ENCODE results near the gene KCND3. TPM values are rescaled to one million over a fixed set of nuclear protein-coding genes. Genes with fewer than 3 reads are reported as not detected.

Gene KCND3
- total and polyA plus RNA-seq, 5 experiments from 2014 or later: 0.02 to 0.13 (median 0.06) TPM; not detected in 2

DNA sequence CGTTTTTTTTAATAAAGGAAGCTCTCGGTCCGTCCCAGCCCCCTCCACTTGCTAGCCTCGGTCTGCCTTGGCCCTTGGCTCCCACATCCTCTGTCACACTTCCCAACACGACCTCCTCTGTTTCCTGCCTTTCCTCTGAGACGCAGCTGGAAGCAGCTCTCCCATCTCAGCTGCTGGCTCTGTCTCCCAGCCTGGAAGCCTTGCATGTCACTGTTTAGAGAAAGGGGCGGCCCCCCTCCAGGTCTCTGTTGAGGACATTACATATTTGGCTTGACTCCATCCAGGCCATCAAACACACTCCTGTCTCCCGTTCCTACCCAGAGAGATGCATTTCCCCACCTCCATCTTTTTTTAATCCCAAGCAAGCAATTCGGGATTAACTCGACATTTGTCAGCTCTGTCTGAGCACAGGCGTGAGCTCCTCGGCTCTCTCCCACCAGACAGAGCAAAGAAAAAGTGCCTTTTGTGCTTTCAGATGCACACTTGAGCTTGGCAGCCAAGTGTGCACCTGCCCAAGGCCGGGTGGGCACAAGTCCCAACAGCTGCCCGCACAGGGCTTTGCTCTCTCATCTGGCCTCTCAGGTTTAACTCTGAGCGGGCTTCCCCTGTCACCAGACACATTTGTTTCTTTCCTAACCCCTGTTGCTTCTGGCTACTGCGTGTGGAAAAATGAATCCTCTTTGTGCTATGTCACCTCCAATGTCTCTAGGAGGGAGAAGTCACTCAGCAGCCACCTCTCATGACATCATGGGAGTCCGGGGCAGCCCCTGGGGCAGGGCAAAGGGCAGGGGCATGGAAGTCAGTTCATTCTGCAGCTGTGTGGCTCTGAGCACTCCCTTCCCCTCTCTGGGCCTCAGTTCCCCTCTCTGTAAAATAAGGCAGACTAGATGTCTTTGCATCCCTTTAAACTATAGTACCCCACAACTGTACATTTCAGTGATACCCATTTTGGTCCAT is 108.3 kb downstream of the KCND3 start:
- POLR2A ChIA-PET: no interaction called here
- H3K27me3 Mint-ChIP-seq: peaks cover 18 to 90% (median 51%) of the 10 kb centered on the region in 5 donors
- H3K27ac Mint-ChIP-seq: peak overlapping the region in 1 of 10 donors; percentile 36
- H3K9me3 Mint-ChIP-seq: no peaks in the 10 kb centered on the region
- DNase-seq (no peak), ATAC-seq (no peak)
- H3K36me3 Mint-ChIP-seq: no peaks in the 10 kb centered on the region
- H3K4me3 Mint-ChIP-seq: no peak overlapping the region
- peaks cover 0 to 2% (median 0%) of the 10 kb centered on the region in 4 donors for H3K4me1 Mint-ChIP-seq

DNA sequence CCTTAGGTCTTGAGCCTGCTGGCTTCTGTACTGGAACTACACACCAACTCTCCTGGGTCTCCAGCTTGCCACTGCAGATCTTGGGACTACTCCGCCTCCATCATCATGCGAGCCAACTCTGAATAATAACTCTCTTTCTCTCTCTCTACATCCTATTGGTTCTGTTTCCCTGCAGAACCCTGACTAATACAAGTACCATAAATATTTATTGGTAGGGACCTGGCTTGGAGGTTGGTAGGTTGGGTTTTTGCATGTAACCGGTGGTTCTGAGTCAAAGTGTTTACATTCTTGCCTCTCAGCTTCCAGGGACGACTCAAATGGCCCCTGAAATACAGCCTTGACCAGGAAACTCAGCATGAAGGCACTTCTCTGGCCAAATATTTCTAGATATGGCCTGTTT is 110.4 kb downstream of the KCND3 start:
- Mint-ChIP-seq H3K9me3 (no peaks in the 10 kb centered on the region), H3K4me3 (no peak overlapping the region), H3K27ac (no peak overlapping the region), H3K4me1 (peaks cover 0 to 2% (median 0%) of the 10 kb centered on the region in 4 donors), H3K27me3 (peaks cover 23 to 74% (median 47%) of the 10 kb centered on the region in 5 donors), H3K36me3 (no peaks in the 10 kb centered on the region)
- DNase-seq (no peak), ATAC-seq (no peak)
- POLR2A ChIA-PET: no interaction called here

DNA sequence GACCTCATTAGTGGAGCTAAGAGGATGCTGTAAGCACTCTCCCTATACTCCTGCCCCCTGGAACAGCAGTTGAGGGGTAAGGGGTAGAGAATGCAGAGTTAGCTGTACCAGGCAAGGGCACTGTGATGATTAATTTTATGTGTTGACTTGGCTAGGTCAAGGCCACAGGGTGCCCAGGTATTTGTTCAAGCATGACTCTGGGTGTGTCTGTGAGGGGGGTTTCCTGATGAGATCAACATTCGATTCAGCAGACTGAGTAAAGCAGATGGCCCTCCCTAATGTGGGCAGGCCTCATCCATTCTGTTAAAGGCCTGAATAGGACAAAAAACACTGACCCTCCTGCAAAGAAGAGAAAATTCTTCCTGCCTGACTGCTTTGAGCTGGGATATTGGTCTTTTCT is 110.8 kb downstream of the KCND3 start:
- Mint-ChIP-seq H3K4me3 (no peak overlapping the region), H3K36me3 (no peaks in the 10 kb centered on the region), H3K4me1 (peaks cover 0 to 2% (median 0%) of the 10 kb centered on the region in 4 donors), H3K27ac (no peak overlapping the region), H3K9me3 (no peaks in the 10 kb centered on the region), H3K27me3 (peaks cover 23 to 70% (median 43%) of the 10 kb centered on the region in 5 donors)
- DNase-seq: no peak
- POLR2A ChIA-PET: no interaction called here
- ATAC-seq: no peak

DNA sequence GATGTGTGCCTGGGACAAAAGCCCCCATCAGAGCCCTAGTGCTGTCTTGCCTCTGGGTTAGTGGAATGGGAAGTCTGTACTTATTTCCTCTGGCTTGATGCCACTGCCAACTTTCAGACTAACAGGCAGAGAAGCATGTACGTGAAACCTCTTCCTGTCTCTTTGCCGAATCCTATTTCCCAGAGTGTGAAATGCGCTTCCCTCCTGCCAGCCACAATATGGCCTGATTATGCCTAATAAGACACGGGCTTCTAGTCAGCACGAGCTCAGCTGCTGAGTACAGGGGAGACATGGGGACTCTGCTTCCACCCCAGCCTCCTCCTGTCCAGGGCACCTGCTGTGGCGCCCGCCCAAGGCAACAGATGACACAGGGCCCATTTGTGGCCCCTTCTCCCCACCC is 111.4 kb downstream of the KCND3 start:
- ATAC-seq (no peak), DNase-seq (no peak)
- H3K9me3 Mint-ChIP-seq: no peaks in the 10 kb centered on the region
- POLR2A ChIA-PET: no interaction called here
- no peak overlapping the region for H3K27ac Mint-ChIP-seq
- H3K4me3 Mint-ChIP-seq: no peak overlapping the region
- H3K36me3 Mint-ChIP-seq: no peaks in the 10 kb centered on the region
- peaks cover 23 to 65% (median 41%) of the 10 kb centered on the region in 5 donors for H3K27me3 Mint-ChIP-seq
- peaks cover 0 to 2% (median 0%) of the 10 kb centered on the region in 4 donors for H3K4me1 Mint-ChIP-seq

DNA sequence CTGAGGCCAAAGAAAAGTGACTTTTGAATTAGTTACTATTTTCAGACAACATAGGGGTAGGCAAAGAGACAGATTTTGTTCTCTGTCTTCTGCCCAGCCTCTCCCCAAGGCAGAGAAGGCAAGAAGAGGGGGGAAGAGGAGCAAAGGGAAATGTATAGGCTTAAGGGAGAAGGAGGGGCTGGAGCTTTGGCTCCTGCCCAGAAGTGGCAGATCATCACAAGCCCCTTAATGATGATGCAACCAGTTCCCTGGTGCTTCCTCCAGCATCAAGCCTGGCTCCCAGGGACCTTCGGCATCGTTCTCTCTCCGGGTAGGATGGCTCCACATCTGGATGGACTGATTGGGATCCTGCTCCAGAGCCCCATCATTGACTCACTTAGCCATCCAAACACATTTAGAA is 112.8 kb downstream of the KCND3 start:
- Mint-ChIP-seq H3K27ac (no peak overlapping the region), H3K27me3 (peaks cover 17 to 50% (median 31%) of the 10 kb centered on the region in 5 donors), H3K4me3 (no peak overlapping the region), H3K4me1 (peaks cover 0 to 2% (median 0%) of the 10 kb centered on the region in 4 donors), H3K9me3 (no peaks in the 10 kb centered on the region), H3K36me3 (no peaks in the 10 kb centered on the region)
- no peak for DNase-seq
- POLR2A ChIA-PET: no interaction called here
- no peak for ATAC-seq

DNA sequence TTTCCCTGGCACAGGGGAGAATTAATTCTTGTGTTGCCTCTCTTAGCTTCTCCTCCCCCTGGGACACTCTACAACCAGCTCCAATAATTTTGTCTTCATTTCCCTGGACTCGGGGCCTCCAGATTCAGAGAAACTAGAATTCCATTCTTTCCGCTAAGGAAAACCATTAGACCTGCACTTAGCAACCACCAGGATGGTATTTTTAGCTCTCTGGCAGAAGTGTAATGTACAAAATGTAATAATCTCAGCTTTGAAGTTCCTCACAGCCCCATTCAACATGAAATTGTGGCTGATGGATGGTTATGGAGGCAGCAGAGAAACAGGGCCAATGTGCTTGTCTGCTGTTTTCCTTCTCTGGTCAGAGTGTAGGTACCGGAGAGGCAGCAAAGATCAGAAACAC is 113.8 kb downstream of the KCND3 start:
- H3K27ac Mint-ChIP-seq: no peak overlapping the region
- H3K4me1 Mint-ChIP-seq: peaks cover 0 to 2% (median 0%) of the 10 kb centered on the region in 4 donors
- no peak overlapping the region for H3K4me3 Mint-ChIP-seq
- POLR2A ChIA-PET: no interaction called here
- ATAC-seq (no peak), DNase-seq (no peak)
- peaks cover 16 to 40% (median 25%) of the 10 kb centered on the region in 5 donors for H3K27me3 Mint-ChIP-seq
- no peaks in the 10 kb centered on the region for H3K9me3 Mint-ChIP-seq
- no peaks in the 10 kb centered on the region for H3K36me3 Mint-ChIP-seq

DNA sequence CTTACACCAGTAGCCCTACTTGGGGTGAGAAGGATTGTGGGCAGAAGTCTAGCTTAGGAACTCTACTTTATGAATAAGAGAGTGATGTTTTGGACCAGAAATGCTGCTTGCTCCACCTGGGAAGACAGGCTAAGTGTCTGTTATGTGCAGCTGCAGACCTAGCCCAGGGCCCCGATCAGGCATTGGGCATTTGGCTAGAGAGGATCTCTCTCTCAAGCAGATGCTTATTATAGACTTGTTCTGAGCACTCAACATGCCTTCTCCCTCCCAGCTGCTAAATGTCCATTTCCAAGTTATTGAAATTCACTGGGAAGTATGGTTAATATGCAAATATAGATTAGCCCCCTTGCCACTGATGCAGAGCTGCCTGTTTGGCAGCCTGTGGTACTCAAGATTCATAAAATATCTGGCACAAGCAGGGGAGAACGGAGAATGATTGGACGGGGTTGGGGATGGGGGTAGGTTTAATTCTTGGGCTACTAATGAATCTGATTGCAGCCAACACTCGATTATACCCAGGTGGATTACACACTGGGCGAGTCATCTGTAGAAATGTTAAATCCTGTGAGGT is 115.9 kb downstream of the KCND3 start:
- no peak overlapping the region for H3K4me3 Mint-ChIP-seq
- H3K36me3 Mint-ChIP-seq: no peaks in the 10 kb centered on the region
- H3K9me3 Mint-ChIP-seq: no peaks in the 10 kb centered on the region
- no peaks in the 10 kb centered on the region for H3K4me1 Mint-ChIP-seq
- no peak for ATAC-seq
- POLR2A ChIA-PET: interaction anchor here (0.7 kb wide), 1 partner anchor 36 kb away, joined by 3 read pairs; no protein-coding TSS in a partner anchor
- H3K27ac Mint-ChIP-seq: no peak overlapping the region
- peaks cover 12 to 28% (median 22%) of the 10 kb centered on the region in 5 donors for H3K27me3 Mint-ChIP-seq
- no peak for DNase-seq

DNA sequence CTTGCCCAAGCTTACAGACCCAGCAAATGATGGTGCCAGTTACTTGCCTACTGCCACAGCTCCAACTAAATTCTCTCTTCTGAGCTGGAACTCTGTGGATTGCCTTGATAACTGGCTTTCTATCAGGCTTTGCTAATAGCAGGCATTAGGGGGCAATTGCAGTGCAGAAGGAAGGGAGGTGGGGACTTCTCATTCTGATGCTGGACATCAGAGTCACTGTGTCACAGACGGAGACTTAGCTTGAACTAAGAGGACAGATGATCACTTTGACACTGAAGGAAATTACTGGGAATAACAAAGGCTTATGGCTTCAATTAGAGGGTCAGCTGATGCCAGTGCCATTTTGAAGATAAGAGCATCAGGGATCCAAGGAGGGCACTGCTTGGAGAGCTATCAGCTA is 119.3 kb downstream of the KCND3 start:
- H3K36me3 Mint-ChIP-seq: no peaks in the 10 kb centered on the region
- DNase-seq: no peak
- H3K4me1 Mint-ChIP-seq: peaks cover 0 to under 1% (median 0%) of the 10 kb centered on the region in 4 donors
- H3K9me3 Mint-ChIP-seq: no peaks in the 10 kb centered on the region
- H3K4me3 Mint-ChIP-seq: no peak overlapping the region
- ATAC-seq: no peak
- no peak overlapping the region for H3K27ac Mint-ChIP-seq
- POLR2A ChIA-PET: no interaction called here
- H3K27me3 Mint-ChIP-seq: peaks cover 0 to 9% (median 5%) of the 10 kb centered on the region in 5 donors

DNA sequence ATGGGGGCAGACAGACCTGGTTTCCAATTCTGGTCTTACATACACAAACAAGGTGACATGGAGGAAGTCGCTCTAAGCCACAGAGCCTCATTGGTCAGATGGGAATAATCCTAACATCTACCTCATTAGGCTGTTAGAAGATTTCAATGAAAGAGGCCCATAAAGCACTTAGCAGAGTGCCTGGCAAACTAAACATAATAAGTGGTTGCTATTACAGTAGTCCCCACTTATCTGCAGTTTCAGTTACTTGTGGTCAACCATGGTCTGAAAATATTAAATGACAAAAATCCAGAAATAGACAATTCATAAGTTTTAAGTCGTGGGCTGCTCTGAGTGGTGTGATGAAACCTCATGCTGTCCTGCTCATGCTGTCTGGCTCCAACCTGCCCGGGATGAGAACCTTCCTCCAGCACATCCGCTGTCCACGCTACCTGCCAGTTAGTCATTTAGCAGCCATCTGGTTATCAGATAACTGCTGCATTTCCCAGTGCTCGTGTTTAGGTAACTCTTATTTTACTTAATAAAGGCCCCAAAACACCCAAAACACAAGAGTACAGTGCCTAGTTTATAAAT is 121.5 kb downstream of the KCND3 start:
- H3K27ac Mint-ChIP-seq: no peak overlapping the region
- H3K36me3 Mint-ChIP-seq: no peaks in the 10 kb centered on the region
- H3K4me3 Mint-ChIP-seq: no peak overlapping the region
- no peak for DNase-seq
- H3K9me3 Mint-ChIP-seq: no peaks in the 10 kb centered on the region
- peaks cover 8 to 22% (median 11%) of the 10 kb centered on the region in 5 donors for H3K27me3 Mint-ChIP-seq
- no peak for ATAC-seq
- H3K4me1 Mint-ChIP-seq: peaks cover 3 to 10% (median 7%) of the 10 kb centered on the region in 4 donors
- POLR2A ChIA-PET: no interaction called here

DNA sequence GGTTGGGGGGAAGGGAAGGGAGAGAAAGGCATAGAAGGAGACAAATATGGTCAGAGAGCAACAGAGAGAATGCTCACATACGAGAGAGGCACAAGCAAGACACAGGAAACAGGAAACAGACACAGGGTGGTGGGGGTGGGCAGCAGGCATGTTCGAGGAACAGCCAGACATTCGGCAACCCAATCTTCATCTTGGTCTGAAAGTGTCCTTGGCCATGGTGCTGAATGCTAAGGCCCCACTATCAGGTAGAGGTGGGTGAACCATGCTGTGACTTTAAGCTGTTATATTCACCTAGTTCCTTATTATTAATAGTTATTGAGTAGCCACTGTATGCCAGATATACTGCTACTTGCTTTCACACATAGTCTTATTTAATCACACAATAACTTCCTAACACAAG is 124.6 kb downstream of the KCND3 start:
- peaks cover 18 to 50% (median 20%) of the 10 kb centered on the region in 5 donors for H3K27me3 Mint-ChIP-seq
- H3K9me3 Mint-ChIP-seq: no peaks in the 10 kb centered on the region
- POLR2A ChIA-PET: no interaction called here
- peaks cover 3 to 10% (median 7%) of the 10 kb centered on the region in 4 donors for H3K4me1 Mint-ChIP-seq
- no peak overlapping the region for H3K27ac Mint-ChIP-seq
- H3K4me3 Mint-ChIP-seq: no peak overlapping the region
- DNase-seq: peak in 1 of 10 donors; percentile 7
- ATAC-seq: no peak
- no peaks in the 10 kb centered on the region for H3K36me3 Mint-ChIP-seq

DNA sequence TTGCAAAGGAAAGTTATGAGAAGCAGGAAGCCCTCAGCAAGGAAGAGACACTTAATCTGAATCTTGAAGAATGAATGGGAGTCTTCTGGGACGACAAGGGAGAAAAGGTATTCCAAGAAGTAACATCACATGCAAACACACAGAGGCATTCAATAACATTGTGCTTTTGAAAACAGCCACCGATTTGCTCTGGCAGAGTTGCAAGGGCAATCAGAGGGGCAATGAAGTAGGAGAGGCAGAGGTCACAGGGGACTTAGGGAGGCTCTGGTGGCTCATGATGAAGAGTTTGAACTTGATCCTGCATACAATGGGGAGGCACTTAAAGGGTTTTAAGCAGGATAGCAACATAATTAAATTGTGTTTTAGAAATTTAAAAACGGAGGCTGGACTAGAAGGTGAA is 126.1 kb downstream of the KCND3 start:
- DNase-seq (no peak), ATAC-seq (no peak)
- H3K9me3 Mint-ChIP-seq: no peaks in the 10 kb centered on the region
- H3K27me3 Mint-ChIP-seq: peaks cover 18 to 61% (median 25%) of the 10 kb centered on the region in 5 donors
- POLR2A ChIA-PET: no interaction called here
- no peaks in the 10 kb centered on the region for H3K36me3 Mint-ChIP-seq
- no peak overlapping the region for H3K27ac Mint-ChIP-seq
- H3K4me3 Mint-ChIP-seq: no peak overlapping the region
- H3K4me1 Mint-ChIP-seq: peaks cover 3 to 10% (median 7%) of the 10 kb centered on the region in 4 donors

DNA sequence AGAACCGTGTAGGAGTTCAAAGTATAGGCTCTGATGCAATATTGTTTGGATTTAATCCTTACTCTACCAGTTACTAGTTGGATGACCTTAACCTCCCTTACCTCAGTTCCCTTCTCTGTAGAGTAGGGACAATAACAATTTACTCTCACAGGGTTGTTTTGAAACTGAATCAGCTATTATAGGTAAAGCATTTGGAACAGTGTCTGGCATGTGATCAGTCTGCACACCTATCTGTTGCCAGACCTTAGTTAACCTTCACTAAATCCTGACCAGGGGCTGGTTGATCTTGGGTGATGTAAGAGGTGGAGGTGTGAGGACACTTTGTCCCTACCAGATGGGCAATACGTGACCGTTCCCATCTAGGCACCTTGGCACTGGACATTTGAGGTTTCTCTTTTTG is 126.9 kb downstream of the KCND3 start:
- H3K27me3 Mint-ChIP-seq: peaks cover 18 to 69% (median 27%) of the 10 kb centered on the region in 5 donors
- H3K9me3 Mint-ChIP-seq: no peaks in the 10 kb centered on the region
- POLR2A ChIA-PET: no interaction called here
- H3K27ac Mint-ChIP-seq: no peak overlapping the region
- no peak for DNase-seq
- no peak for ATAC-seq
- H3K4me1 Mint-ChIP-seq: peaks cover 3 to 10% (median 7%) of the 10 kb centered on the region in 4 donors
- no peak overlapping the region for H3K4me3 Mint-ChIP-seq
- no peaks in the 10 kb centered on the region for H3K36me3 Mint-ChIP-seq

DNA sequence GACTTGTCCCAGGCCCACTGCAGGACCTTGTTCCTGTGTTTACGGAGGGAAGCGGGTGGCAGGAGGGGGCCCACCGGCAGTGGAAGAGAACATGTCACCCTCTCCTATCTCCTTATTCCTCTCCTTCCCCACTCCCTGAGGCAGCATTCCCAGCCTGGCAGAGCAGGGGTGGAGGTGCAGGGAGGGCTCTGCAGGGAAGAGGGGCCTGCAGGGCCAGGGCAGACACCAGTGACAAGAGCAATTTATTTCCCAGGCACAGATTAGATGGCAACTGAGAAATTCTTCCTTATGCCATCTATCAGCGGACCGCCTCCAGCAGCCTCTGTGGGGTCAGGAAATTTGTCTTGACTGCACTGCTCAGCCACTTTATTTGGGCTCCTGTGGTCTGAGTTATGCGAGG is 127.9 kb downstream of the KCND3 start:
- Mint-ChIP-seq H3K27ac (no peak overlapping the region), H3K9me3 (no peaks in the 10 kb centered on the region), H3K27me3 (peaks cover 21 to 80% (median 32%) of the 10 kb centered on the region in 5 donors), H3K4me3 (no peak overlapping the region), H3K36me3 (no peaks in the 10 kb centered on the region), H3K4me1 (peaks cover 3 to 10% (median 7%) of the 10 kb centered on the region in 4 donors)
- POLR2A ChIA-PET: no interaction called here
- DNase-seq (no peak), ATAC-seq (no peak)

All from naive thymus-derived CD8-positive, alpha-beta T cell (primary cell).